ENCODE data around the gene GMPR2. TPM values are rescaled to one million over a fixed set of nuclear protein-coding genes. Genes with fewer than 3 reads are reported as not detected.

Gene GMPR2
- total and polyA plus RNA-seq, 10 donors, result 42.2 to 85.6 (median 62.8) TPM

- Histone ChIP-seq H3K4me3 (no peak overlapping the region), H3K4me1 (no peaks in the 10 kb centered on the region), H3K36me3 (peaks cover 0 to 89% (median 2%) of the 10 kb centered on the region in 6 donors), H3K9me3 (no peaks in the 10 kb centered on the region), H3K27ac (no peak overlapping the region), H3K27me3 (replicated peaks in 1 of 7) (no peaks in the 10 kb centered on the region)
- TF ChIP-seq POLR2A (IDR thresholded peaks at IDR 0.05) (no peak), POLR2AphosphoS5 (IDR thresholded peaks at IDR 0.05) (no peak), CTCF (IDR thresholded peaks at IDR 0.05 in 8 of 11, conservative IDR thresholded peaks at IDR 0.05 in 3 of 11) (no peak)
- WGBS, 5 donors, result 86 to 95% (median 88%) methylated on average over 14 to 16 of the region's 16 CpGs
- intact Hi-C loops (cut with DNase I; ENCODE audit: low total_unique reads), result no loop called here
- DNase-seq, result peak; percentile 50
These were observed 26.7 kb downstream of the GMPR2 start for GRCh38 chr14:24259282-24260025.

GRCh38 chr14:24260026-24260779 lies 27.5 kb downstream of the GMPR2 start:
- peaks cover 0 to 89% (median 3%) of the 10 kb centered on the region in 6 donors for H3K36me3 ChIP-seq

GRCh38 chr14:24260780-24261157 lies 28.0 kb downstream of the GMPR2 start:
- no peak overlapping the region for H3K4me3 ChIP-seq
- no peaks in the 10 kb centered on the region for H3K4me1 ChIP-seq
- intact Hi-C loops (cut with DNase I; ENCODE audit: low total_unique reads), result no loop called here
- no peak overlapping the region for H3K27ac ChIP-seq
- H3K9me3 ChIP-seq, result no peaks in the 10 kb centered on the region
- WGBS, 5 donors, result 70 to 87% (median 80%) methylated on average over 4 of the region's 4 CpGs
- TF ChIP-seq POLR2AphosphoS5 (IDR thresholded peaks at IDR 0.05) (no peak), POLR2A (IDR thresholded peaks at IDR 0.05) (no peak), CTCF (IDR thresholded peaks at IDR 0.05 in 8 of 11, conservative IDR thresholded peaks at IDR 0.05 in 3 of 11) (no peak)
- DNase-seq, result peak; percentile 24
- H3K27me3 ChIP-seq (replicated peaks in 1 of 7), result no peaks in the 10 kb centered on the region
- peaks cover 0 to 89% (median 8%) of the 10 kb centered on the region in 6 donors for H3K36me3 ChIP-seq

More at GRCh38 chr14:24260026-24260779, 27.5 kb downstream of the GMPR2 start:
- Histone ChIP-seq H3K4me3 (no peak overlapping the region), H3K27ac (no peak overlapping the region), H3K27me3 (replicated peaks in 1 of 7) (no peaks in the 10 kb centered on the region), H3K9me3 (no peaks in the 10 kb centered on the region), H3K4me1 (no peaks in the 10 kb centered on the region)
- no peak for TF ChIP-seq POLR2AphosphoS5 (IDR thresholded peaks at IDR 0.05)
- TF ChIP-seq POLR2A (IDR thresholded peaks at IDR 0.05), result no peak
- TF ChIP-seq CTCF (IDR thresholded peaks at IDR 0.05 in 8 of 11, conservative IDR thresholded peaks at IDR 0.05 in 3 of 11), result no peak
- intact Hi-C loops (cut with DNase I; ENCODE audit: low total_unique reads), result no loop called here
- WGBS, 5 donors, result 73 to 85% (median 82%) methylated on average over 8 to 16 of the region's 16 CpGs
- DNase-seq, result peak; percentile 43

Measured in spleen (tissue), 11 donors.